Coronary artery (tissue), 2 donors: Measurements from ENCODE around the gene HIVEP2.

Experiments used
- DNase-seq: peaks from one replicate; pipeline ENCODE4 v3.0.0-alpha.2; 2017; ENCODE audit warnings: low spot score
- H3K27ac ChIP-seq, 2 donors: fragments of 200-600 bp; sonication (generic); one replicate each; pipeline ENCODE4 v1.5.1; 2016 to 2019
- H3K4me3 ChIP-seq: fragments of 200-600 bp; sonication (generic); 2 replicates; pipeline ENCODE4 v1.5.1; 2016; ENCODE audit warnings: mild to moderate bottlenecking, moderate library complexity
- TF ChIP-seq, protein P1 (sequence below): fragments of 200-600 bp; sonication (generic); IDR thresholded peaks from one replicate; pipeline ENCODE4 v1.5.1; 2019; ENCODE audit warnings: antibody characterized with exemption

The HIVEP2 gene

DNA sequence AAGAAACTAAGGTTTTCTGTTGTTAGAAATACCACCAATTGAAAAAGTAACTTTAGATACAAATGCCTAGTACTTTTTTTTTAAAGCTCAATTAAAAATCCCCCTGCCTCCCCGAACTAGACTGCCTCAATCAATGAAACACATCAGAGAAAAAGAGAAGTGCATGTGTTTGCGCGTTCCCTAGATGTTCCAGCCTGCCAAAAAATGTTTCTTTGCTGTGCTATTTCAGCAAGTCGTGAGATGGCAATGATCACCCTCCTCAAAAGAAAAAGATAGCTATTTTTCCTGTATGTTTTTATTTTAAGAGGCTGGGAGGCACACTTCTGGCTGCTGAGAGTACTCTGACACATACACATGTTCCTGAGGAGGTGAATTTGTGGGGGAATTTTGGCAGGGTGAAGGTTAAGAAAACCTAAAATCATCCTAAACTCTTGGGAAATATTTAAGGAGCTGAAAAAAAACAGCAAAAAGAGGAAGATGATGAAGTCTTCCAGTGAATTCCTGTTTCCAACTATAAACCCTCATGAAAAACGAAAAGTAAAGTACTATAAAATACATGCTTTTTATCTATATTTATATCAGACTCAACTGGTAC lies 114.8 kb downstream of the HIVEP2 start:
- Histone ChIP-seq H3K4me3 (no peak overlapping the region), H3K27ac (no peak overlapping the region)
- no peak for DNase-seq
- TF ChIP-seq, protein P1, sequence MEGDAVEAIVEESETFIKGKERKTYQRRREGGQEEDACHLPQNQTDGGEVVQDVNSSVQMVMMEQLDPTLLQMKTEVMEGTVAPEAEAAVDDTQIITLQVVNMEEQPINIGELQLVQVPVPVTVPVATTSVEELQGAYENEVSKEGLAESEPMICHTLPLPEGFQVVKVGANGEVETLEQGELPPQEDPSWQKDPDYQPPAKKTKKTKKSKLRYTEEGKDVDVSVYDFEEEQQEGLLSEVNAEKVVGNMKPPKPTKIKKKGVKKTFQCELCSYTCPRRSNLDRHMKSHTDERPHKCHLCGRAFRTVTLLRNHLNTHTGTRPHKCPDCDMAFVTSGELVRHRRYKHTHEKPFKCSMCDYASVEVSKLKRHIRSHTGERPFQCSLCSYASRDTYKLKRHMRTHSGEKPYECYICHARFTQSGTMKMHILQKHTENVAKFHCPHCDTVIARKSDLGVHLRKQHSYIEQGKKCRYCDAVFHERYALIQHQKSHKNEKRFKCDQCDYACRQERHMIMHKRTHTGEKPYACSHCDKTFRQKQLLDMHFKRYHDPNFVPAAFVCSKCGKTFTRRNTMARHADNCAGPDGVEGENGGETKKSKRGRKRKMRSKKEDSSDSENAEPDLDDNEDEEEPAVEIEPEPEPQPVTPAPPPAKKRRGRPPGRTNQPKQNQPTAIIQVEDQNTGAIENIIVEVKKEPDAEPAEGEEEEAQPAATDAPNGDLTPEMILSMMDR = no peak

DNA sequence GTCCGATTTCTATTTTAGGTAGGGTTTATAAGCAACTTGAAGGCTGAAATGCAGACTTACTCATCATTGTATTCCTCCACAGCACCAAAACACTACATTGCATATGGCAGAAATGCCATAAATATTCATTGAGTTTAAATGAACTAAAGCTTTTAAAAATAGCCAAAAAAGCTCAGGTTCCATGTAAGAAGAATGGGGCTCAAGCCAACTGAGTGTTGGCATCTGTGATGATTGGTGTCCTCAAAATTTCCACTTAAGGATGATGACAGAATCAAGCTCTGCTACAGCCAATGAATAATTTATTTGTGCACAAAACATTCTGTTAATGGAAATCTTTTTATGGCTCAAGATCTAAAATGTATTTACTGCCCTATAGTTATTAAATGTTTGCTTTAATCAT lies 115.4 kb downstream of the HIVEP2 start:
- DNase-seq = no peak
- H3K4me3 ChIP-seq = no peak overlapping the region
- TF ChIP-seq, protein P1 = no peak
- no peak overlapping the region for H3K27ac ChIP-seq

DNA sequence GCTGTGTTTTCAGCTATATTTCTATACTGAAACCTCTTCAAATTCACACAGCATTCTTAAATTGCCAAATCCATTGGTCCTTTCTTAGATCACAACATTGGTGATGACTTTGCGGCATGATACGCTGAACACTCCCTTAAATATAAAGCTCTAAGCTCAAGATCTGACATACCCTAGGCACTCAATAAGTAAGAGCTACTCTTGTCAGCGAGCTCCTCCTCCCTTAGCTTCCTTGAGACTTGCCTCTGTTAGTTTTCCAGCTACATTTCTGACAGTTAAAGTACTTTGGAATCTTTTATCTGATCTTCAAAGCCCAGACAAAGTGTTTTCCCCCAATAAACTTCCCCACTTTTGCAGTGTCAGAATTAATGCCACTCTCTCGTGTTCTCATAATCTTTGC lies 117.0 kb downstream of the HIVEP2 start:
- TF ChIP-seq, protein P1 = no peak
- no peak overlapping the region for H3K27ac ChIP-seq
- DNase-seq = no peak
- no peak overlapping the region for H3K4me3 ChIP-seq

DNA sequence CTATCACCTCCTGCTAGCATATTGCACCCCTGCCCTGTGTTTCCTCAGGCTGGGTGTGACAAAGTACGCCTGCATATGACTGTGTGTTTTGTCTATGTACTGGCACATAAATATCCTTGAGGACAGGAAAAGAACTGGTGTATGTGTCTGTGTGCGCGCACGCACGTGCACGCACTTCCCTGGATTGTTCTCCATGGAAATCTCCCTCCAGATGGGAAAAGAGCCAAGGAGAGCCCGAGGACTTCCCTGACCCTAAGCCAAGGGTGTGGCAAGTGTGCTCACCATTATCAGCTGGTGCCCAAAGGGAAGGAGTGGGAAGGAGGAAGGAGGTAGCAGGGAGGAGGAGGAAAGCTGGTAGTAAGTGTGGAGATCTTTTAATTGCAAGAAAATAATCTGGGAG lies 117.6 kb downstream of the HIVEP2 start:
- no peak for DNase-seq
- TF ChIP-seq, protein P1 = no peak
- Histone ChIP-seq H3K4me3 (no peak overlapping the region), H3K27ac (no peak overlapping the region)

DNA sequence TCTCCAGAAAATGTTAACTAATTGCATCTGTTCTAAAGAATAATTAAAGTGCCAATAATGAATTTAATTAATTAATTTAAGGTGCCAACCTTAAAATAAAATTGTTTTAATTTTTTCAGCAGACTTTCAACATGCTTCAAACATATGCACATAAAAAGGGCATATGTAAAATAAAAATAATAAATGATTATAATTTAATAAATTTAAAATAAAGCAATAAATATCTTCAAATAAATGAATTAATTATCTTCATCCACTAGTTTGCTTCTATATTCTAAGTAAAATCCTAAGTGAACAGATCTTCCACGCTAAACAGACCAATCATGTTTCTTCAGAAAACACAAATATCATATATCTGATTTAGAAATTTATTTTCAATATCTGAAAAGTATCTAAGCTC lies 119.2 kb downstream of the HIVEP2 start:
- Histone ChIP-seq H3K27ac (no peak overlapping the region), H3K4me3 (no peak overlapping the region)
- TF ChIP-seq, protein P1 = no peak
- DNase-seq = no peak

DNA sequence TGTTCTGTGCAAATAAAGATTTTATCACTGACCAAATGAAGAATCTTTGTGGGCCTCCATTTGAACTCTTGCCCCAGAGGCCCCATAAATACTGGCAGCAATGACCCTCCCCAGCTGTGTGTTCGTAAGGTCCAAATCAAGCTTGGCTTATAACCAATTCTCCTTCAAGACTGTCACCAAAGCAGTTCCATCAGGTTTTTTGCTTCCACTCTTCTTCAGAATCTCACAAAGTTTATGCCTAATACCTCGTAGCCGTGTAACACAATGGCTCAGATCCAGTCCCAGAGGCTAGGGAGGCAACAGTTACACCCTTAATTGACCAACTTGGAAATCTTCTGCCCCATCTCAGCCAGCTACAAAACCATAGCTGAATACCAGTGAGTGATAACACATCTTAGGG lies 120.5 kb downstream of the HIVEP2 start:
- no peak for DNase-seq
- H3K27ac ChIP-seq = no peak overlapping the region
- no peak overlapping the region for H3K4me3 ChIP-seq
- TF ChIP-seq, protein P1 = no peak

DNA sequence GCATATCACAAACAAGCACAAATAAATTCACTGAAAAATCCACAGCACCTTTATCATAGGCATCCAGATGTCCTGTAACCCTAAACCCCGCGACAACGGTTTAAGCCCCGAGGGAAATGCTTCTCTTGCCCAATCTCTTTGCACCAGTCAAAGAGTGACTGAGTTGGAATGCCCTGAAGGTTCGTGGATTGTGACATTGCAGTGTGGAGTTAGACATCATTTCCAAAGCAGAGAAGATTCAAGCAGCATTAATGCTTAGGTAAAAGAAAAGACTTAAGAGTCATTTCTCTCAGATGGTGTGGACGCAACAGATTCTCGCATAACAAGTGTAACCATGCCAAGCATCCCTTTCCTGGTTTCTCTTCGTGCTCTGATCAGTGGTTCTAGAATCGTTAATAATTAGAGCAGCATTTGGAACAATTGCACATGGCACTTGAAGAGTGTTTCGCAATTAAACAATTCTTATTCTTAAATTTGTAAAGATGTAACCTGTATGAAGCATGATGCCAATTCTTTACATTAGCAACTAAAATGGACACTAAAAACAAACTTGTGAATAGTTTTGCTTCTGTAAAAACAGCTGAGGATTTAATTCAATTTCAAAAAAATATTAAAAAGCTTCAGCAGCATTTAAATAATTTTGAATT lies 121.6 kb downstream of the HIVEP2 start:
- TF ChIP-seq, protein P1 = no peak
- DNase-seq = no peak
- Histone ChIP-seq H3K4me3 (no peak overlapping the region), H3K27ac (no peak overlapping the region)
